GM12874 (cell line): Measurements from ENCODE around the gene SPAM1.

ENCODE experiments used
- CTCF ChIP-seq: IDR thresholded peaks from 2 replicates; pipeline ENCODE4 v1.5.1; 2011; ENCODE audit warnings: low read depth, mild to moderate bottlenecking, control low read depth, low read length, moderate library complexity; ENCODE audit not compliant: insufficient read depth

SPAM1 gene

GRCh38 chr7:123979876-123980275 lies 54.8 kb downstream of the SPAM1 start:
- no peak for TF ChIP-seq CTCF

GRCh38 chr7:123987445-123987844 lies 62.4 kb downstream of the SPAM1 start:
- TF ChIP-seq CTCF, result no peak

GRCh38 chr7:123992913-123993518 lies 68.0 kb downstream of the SPAM1 start:
- no peak for TF ChIP-seq CTCF

- no peak for TF ChIP-seq CTCF
Measured at GRCh38 chr7:123993996-123994395, 69.0 kb downstream of the SPAM1 start.

GRCh38 chr7:123994449-123994848 lies 69.4 kb downstream of the SPAM1 start:
- no peak for TF ChIP-seq CTCF

GRCh38 chr7:123995617-123996326 lies 70.7 kb downstream of the SPAM1 start:
- no peak for TF ChIP-seq CTCF

GRCh38 chr7:123996327-123996625 lies 71.2 kb downstream of the SPAM1 start:
- TF ChIP-seq CTCF, result no peak
